SK-N-SH (cell line): Measurements from ENCODE around the gene DPF3. TPM values are rescaled to one million over a fixed set of nuclear protein-coding genes. Genes with fewer than 3 reads are reported as not detected.

Source experiments
- CTCF ChIA-PET: fragments of 300-600, 350-600 bp; formaldehyde crosslinking; extraction: SDS; loops from one replicate; lab custom pipeline; 2021; lab: Yijun Ruan, JAX
- POLR2A ChIA-PET: fragments of 350-600 bp; sonication (Branson Sonifier 250); formaldehyde crosslinking; extraction: SDS; loops from one replicate; lab custom pipeline; 2020; ENCODE audit warnings: antibody characterized with exemption, inconsistent platforms; lab: Yijun Ruan, JAX
- DNase-seq: peaks from one replicate; pipeline ENCODE4 v3.0.0; 2012
- H2AFZ ChIP-seq: fragments of 200-600 bp; sonication (generic); 2 replicates; pipeline ENCODE4 v1.8.1; 2016; ENCODE audit warnings: antibody characterized with exemption, mild to moderate bottlenecking, low read depth
- H3F3A ChIP-seq: fragments of 200-600 bp; sonication (generic); replicated peaks from 2 replicates; pipeline ENCODE3; 2016; ENCODE audit warnings: antibody characterized with exemption, mild to moderate bottlenecking; ENCODE audit not compliant: insufficient read depth
- H3K27ac ChIP-seq, 2 experiments: fragments of 200-500 bp in 1 of 2; fragments of 200-600 bp in 1 of 2; sonication (Bioruptor generic) in 1 of 2; sonication (generic), shearing (Covaris generic) in 1 of 2; 2 replicates each; pipeline versions ENCODE4 v1.5.1 to v1.6.1; 2014 to 2016; ENCODE audit warnings: low read depth in 2 of 2, inconsistent platforms in 1 of 2, low read length in 1 of 2, mild to moderate bottlenecking in 1 of 2, mixed read lengths in 1 of 2
- H3K27me3 ChIP-seq: fragments of 200-600 bp; sonication (generic), shearing (Covaris generic); 2 replicates; pipeline ENCODE4 v1.6.1; 2016; ENCODE audit warnings: mixed run types; ENCODE audit not compliant: insufficient read depth
- H3K36me3 ChIP-seq, 2 experiments: fragments of 200-500 bp in 1 of 2; fragments of 200-600 bp in 1 of 2; sonication (Bioruptor generic) in 1 of 2; sonication (generic) in 1 of 2; replicated peaks in 1 of 2; 2 replicates each; pipeline versions ENCODE3 to v1.5.1; 2014 to 2016; ENCODE audit warnings: low read length in 1 of 2, mild to moderate bottlenecking in 1 of 2; ENCODE audit not compliant: insufficient read depth in 2 of 2, control insufficient read depth in 1 of 2
- H3K4me1 ChIP-seq, 2 experiments: fragments of 200-500 bp in 1 of 2; fragments of 200-600 bp in 1 of 2; sonication (Bioruptor generic) in 1 of 2; sonication (generic), shearing (Covaris generic) in 1 of 2; 2 replicates each; pipeline versions ENCODE4 v1.5.1 to v1.6.1; 2014 to 2016; ENCODE audit warnings: low read depth in 1 of 2, low read length in 1 of 2, mixed run types in 1 of 2; ENCODE audit not compliant: insufficient read depth in 2 of 2, control insufficient read depth in 1 of 2
- H3K4me2 ChIP-seq: fragments of 200-600 bp; sonication (generic), shearing (Covaris generic); 2 replicates; pipeline ENCODE4 v1.6.1; 2017; ENCODE audit warnings: mixed run types
- H3K4me3 ChIP-seq, 2 experiments: fragments of 200-500 bp in 1 of 2; fragments of 200-600 bp in 1 of 2; sonication (Bioruptor generic) in 1 of 2; sonication (generic), shearing (Covaris generic) in 1 of 2; 2 replicates each; pipeline versions ENCODE4 v1.5.1 to v1.8.1; 2014 to 2016; ENCODE audit warnings: low read depth in 2 of 2, inconsistent platforms in 1 of 2, low read length in 1 of 2, mild to moderate bottlenecking in 1 of 2, mixed read lengths in 1 of 2, moderate library complexity in 1 of 2
- H3K79me2 ChIP-seq: fragments of 200-600 bp; sonication (generic); 2 replicates; pipeline ENCODE4 v1.8.1; 2017; ENCODE audit warnings: mild to moderate bottlenecking; ENCODE audit not compliant: insufficient read depth
- H3K9ac ChIP-seq: fragments of 200-600 bp; sonication (generic); 2 replicates; pipeline ENCODE4 v1.6.1; 2017; ENCODE audit warnings: mixed run types
- H3K9me2 ChIP-seq: fragments of 200-600 bp; sonication (generic); 2 replicates; pipeline ENCODE4 v1.6.1; 2017; ENCODE audit warnings: mixed run types
- H3K9me3 ChIP-seq: fragments of 200-600 bp; sonication (generic); 2 replicates; pipeline ENCODE4 v1.6.1; 2017; ENCODE audit warnings: mixed run types, mild to moderate bottlenecking, moderate library complexity
- H4K20me1 ChIP-seq: fragments of 200-600 bp; sonication (generic); 2 replicates; pipeline ENCODE4 v1.6.1; 2017; ENCODE audit warnings: mild to moderate bottlenecking, mixed run types; ENCODE audit not compliant: insufficient read depth
- CHD2 ChIP-seq: fragments of 150-350 bp; IDR thresholded peaks from 2 replicates; pipeline ENCODE4 v1.6.1; 2018; ENCODE audit warnings: low read length; ENCODE audit not compliant: partially characterized antibody
- EP300 ChIP-seq, 2 experiments: IDR thresholded peaks; 2 replicates each; pipeline versions ENCODE4 v1.4.0 to v1.6.1; 2012; ENCODE audit warnings: borderline replicate concordance in 1 of 2, low read depth in 1 of 2, low read length in 1 of 2
- EZH2phosphoT487 ChIP-seq: fragments of 200-600 bp; sonication (generic); IDR thresholded peaks from 2 replicates; pipeline ENCODE4 v1.6.1; 2017; ENCODE audit warnings: low read depth, mixed run types, mild to moderate bottlenecking, antibody characterized with exemption, moderate library complexity, borderline replicate concordance
- FOXJ3 ChIP-seq: sonication (generic); formaldehyde crosslinking; IDR thresholded peaks from 2 replicates; pipeline ENCODE4 v1.5.1; 2020; ENCODE audit warnings: mild to moderate bottlenecking, missing genetic modification reagents
- FOXM1 ChIP-seq: IDR thresholded peaks from 2 replicates; pipeline ENCODE4 v1.4.0; 2012; ENCODE audit warnings: low read depth, mild to moderate bottlenecking
- GATA2 ChIP-seq: sonication (generic); formaldehyde crosslinking; IDR thresholded peaks from 2 replicates; pipeline ENCODE4 v1.5.0; 2020; ENCODE audit warnings: mild to moderate bottlenecking, missing genetic modification reagents
- JUND ChIP-seq: IDR thresholded peaks from 2 replicates; pipeline ENCODE4 v1.4.0; 2012
- MEF2A ChIP-seq: IDR thresholded peaks from 2 replicates; pipeline ENCODE4 v1.4.0; 2012; ENCODE audit warnings: low read depth, borderline replicate concordance
- NRF1 ChIP-seq: IDR thresholded peaks from 2 replicates; pipeline ENCODE4 v1.6.1; 2012; ENCODE audit warnings: low read depth, mild to moderate bottlenecking, low read length
- POLR2AphosphoS5 ChIP-seq: IDR thresholded peaks from 2 replicates; pipeline ENCODE4 v1.6.1; 2012; ENCODE audit warnings: low read depth, low read length
- RCOR1 ChIP-seq: fragments of 150-350 bp; IDR thresholded peaks from 2 replicates; pipeline ENCODE4 v1.6.1; 2017; ENCODE audit warnings: antibody characterized with exemption, low read length
- RFX5 ChIP-seq: IDR thresholded peaks from 2 replicates; pipeline ENCODE4 v1.6.1; 2012; ENCODE audit warnings: mild to moderate bottlenecking, improper control_type of control experiment, low read length
- SMC3 ChIP-seq: IDR thresholded peaks from 2 replicates; pipeline ENCODE4 v1.6.1; 2012; ENCODE audit warnings: low read depth, low read length, improper control_type of control experiment
- TAF1 ChIP-seq: IDR thresholded peaks from 2 replicates; pipeline ENCODE4 v1.6.1; 2012; ENCODE audit warnings: low read depth, mild to moderate bottlenecking, low read length, moderate library complexity, borderline replicate concordance
- YY1 ChIP-seq: IDR thresholded peaks from 2 replicates; pipeline ENCODE4 v1.4.0; 2012; ENCODE audit warnings: low read depth, mild to moderate bottlenecking
- WGBS: methylation state at CpG from one replicate; pipeline ENCODE4 v1.1.6; 2017; ENCODE audit warnings: low lambda C conversion rate; 5-methylcytosine and 5-hydroxymethylcytosine counted together
- polyA plus RNA-seq, 3 experiments: library from polyadenylated mRNA; depleted of rRNA; stranded (reverse); fragments of >200 nt; gene quantifications; 2 replicates each; pipeline ENCODE4 v1.2.3, GENCODE V29; 2012
- TF ChIP-seq, protein P1 (sequence below): IDR thresholded peaks from 2 replicates; pipeline ENCODE4; 2012
- TF ChIP-seq, protein P2 (sequence below): IDR thresholded peaks from 2 replicates; pipeline ENCODE4 v1.4.0; 2012; ENCODE audit warnings: low read depth
- TF ChIP-seq, protein P3 (sequence below): IDR thresholded peaks from 2 replicates; pipeline ENCODE4 v1.6.1; 2012; ENCODE audit warnings: mild to moderate bottlenecking, low read depth, low read length, moderate library complexity
- TF ChIP-seq, protein P4 (sequence below): IDR thresholded peaks from 2 replicates; pipeline ENCODE4 v1.4.0; 2012; ENCODE audit warnings: low read depth, borderline replicate concordance

DPF3 gene
- polyA plus RNA-seq, 1 of the 3 experiments (the other 2 are of a cell fraction), result 2.8 TPM

DNA sequence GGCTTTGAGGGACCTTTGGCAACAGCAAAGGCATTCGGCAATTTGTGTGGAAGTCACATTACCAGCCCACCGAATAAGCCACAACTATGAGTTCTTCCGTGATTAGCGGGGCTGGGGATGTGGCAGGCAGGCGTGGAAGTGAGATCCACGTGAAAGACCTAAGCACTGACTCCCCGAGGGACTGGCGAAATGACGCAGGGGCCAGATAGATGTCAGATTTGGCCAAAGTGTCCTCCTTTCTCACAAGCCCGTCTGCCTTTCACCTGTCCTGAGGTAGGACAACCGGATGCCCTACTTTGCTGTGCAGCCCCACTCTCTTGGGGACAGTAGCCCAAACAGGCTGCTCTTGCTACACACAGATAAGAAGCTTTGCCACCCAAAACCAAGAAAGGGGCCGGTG is 54.5 kb downstream of the DPF3 start (continued):
- TF ChIP-seq, protein P1, sequence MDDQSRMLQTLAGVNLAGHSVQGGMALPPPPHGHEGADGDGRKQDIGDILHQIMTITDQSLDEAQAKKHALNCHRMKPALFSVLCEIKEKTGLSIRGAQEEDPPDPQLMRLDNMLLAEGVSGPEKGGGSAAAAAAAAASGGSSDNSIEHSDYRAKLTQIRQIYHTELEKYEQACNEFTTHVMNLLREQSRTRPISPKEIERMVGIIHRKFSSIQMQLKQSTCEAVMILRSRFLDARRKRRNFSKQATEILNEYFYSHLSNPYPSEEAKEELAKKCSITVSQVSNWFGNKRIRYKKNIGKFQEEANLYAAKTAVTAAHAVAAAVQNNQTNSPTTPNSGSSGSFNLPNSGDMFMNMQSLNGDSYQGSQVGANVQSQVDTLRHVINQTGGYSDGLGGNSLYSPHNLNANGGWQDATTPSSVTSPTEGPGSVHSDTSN, result no peak
- TF ChIP-seq CHD2 (no peak), FOXM1 (no peak), GATA2 (CRISPR knock-in tag) (no peak), SMC3 (no peak), FOXJ3 (CRISPR knock-in tag) (no peak)

DNA sequence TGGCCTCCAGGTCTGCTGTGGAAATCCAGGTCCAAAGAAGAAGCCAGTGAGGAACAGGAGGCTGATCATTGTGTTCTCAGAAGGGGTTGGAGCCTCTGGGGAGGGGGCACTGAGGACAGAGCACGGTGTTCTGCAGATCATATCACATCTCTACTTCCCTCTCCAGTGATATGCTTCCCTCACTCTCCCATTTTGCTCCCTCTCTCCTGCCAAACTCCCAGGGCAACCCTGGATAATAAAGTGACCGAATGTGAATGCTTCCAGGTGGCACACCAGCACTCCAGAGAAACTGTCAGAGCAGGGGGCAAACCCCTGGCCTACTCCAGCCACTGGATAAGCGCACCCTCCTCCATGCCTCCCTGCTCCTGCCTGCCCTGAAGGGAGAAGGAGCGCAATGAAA is 57.8 kb downstream of the DPF3 start:
- POLR2A ChIA-PET, result no interaction called here
- no peak for TF ChIP-seq EP300 (IDR thresholded peaks at IDR 0.05; ENCODE audit: borderline replicate concordance in 1 of 2, low read depth in 1 of 2, low read length in 1 of 2)
- no peak for TF ChIP-seq RFX5
- TF ChIP-seq GATA2 (CRISPR knock-in tag), result no peak
- TF ChIP-seq FOXM1, result no peak

DNA sequence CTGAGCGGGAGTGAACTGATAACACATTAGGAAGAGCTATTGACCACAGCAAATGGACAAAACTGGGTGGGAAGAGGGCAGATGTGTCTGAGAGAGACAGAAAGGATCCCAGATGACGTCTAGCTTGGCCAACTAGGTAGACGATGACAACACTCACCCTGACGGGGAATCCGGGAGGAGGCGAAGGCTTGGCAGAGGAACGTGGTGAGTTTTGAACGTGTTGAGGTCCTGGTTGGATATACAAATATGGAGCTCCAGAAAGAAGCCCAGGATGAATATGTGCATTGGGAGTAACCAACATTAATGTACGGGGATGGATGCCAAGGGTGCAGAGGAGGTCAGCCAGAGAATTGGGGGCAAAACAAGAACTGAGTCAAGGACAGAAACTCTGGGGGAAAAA is 60.7 kb downstream of the DPF3 start:
- WGBS, result 59% methylated on average over 9 of the region's 9 CpGs
- Histone ChIP-seq H3K9me3 (no peaks in the 10 kb centered on the region), H3F3A (no peaks in the 10 kb centered on the region), H3K27me3 (no peaks in the 10 kb centered on the region), H2AFZ (no peak overlapping the region), H3K4me2 (no peak overlapping the region), H3K4me1 (no peaks in the 10 kb centered on the region; a peak in 1 of 4 replicates), H3K79me2 (no peaks in the 10 kb centered on the region), H3K4me3 (no peak overlapping the region), H4K20me1 (no peaks in the 10 kb centered on the region), H3K9ac (no peak overlapping the region), H3K36me3 (no peaks in the 10 kb centered on the region), H3K27ac (no peak overlapping the region), H3K9me2 (no peaks in the 10 kb centered on the region)
- ChIA-PET CTCF (no interaction called here), POLR2A (no interaction called here)
- DNase-seq, result no peak
- TF ChIP-seq, protein P2, sequence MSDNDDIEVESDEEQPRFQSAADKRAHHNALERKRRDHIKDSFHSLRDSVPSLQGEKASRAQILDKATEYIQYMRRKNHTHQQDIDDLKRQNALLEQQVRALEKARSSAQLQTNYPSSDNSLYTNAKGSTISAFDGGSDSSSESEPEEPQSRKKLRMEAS, result no peak
- no peak for TF ChIP-seq TAF1
- TF ChIP-seq, protein P3, sequence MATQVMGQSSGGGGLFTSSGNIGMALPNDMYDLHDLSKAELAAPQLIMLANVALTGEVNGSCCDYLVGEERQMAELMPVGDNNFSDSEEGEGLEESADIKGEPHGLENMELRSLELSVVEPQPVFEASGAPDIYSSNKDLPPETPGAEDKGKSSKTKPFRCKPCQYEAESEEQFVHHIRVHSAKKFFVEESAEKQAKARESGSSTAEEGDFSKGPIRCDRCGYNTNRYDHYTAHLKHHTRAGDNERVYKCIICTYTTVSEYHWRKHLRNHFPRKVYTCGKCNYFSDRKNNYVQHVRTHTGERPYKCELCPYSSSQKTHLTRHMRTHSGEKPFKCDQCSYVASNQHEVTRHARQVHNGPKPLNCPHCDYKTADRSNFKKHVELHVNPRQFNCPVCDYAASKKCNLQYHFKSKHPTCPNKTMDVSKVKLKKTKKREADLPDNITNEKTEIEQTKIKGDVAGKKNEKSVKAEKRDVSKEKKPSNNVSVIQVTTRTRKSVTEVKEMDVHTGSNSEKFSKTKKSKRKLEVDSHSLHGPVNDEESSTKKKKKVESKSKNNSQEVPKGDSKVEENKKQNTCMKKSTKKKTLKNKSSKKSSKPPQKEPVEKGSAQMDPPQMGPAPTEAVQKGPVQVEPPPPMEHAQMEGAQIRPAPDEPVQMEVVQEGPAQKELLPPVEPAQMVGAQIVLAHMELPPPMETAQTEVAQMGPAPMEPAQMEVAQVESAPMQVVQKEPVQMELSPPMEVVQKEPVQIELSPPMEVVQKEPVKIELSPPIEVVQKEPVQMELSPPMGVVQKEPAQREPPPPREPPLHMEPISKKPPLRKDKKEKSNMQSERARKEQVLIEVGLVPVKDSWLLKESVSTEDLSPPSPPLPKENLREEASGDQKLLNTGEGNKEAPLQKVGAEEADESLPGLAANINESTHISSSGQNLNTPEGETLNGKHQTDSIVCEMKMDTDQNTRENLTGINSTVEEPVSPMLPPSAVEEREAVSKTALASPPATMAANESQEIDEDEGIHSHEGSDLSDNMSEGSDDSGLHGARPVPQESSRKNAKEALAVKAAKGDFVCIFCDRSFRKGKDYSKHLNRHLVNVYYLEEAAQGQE, result no peak
- no peak for TF ChIP-seq YY1
- TF ChIP-seq JUND, result no peak
- TF ChIP-seq RCOR1, result no peak
- no peak for TF ChIP-seq FOXM1
- TF ChIP-seq NRF1, result no peak
- TF ChIP-seq, protein P4, sequence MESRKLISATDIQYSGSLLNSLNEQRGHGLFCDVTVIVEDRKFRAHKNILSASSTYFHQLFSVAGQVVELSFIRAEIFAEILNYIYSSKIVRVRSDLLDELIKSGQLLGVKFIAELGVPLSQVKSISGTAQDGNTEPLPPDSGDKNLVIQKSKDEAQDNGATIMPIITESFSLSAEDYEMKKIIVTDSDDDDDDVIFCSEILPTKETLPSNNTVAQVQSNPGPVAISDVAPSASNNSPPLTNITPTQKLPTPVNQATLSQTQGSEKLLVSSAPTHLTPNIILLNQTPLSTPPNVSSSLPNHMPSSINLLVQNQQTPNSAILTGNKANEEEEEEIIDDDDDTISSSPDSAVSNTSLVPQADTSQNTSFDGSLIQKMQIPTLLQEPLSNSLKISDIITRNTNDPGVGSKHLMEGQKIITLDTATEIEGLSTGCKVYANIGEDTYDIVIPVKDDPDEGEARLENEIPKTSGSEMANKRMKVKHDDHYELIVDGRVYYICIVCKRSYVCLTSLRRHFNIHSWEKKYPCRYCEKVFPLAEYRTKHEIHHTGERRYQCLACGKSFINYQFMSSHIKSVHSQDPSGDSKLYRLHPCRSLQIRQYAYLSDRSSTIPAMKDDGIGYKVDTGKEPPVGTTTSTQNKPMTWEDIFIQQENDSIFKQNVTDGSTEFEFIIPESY, result no peak
- TF ChIP-seq POLR2AphosphoS5, result no peak
- no peak for TF ChIP-seq SMC3
- TF ChIP-seq MEF2A, result no peak
- no peak for TF ChIP-seq EZH2phosphoT487

More for the DNA sequence above, 57.8 kb downstream of the DPF3 start:
- H3K27me3 ChIP-seq, result no peaks in the 10 kb centered on the region
- H2AFZ ChIP-seq, result no peak overlapping the region
- no peaks in the 10 kb centered on the region; a peak in 1 of 4 replicates for H3K4me1 ChIP-seq
- H3K9ac ChIP-seq, result no peak overlapping the region
- no peak overlapping the region for H3K27ac ChIP-seq
- no peaks in the 10 kb centered on the region for H3F3A ChIP-seq
- WGBS, result 58% methylated on average over 3 of the region's 4 CpGs
- no peaks in the 10 kb centered on the region for H3K36me3 ChIP-seq
- no peak for DNase-seq
- no peaks in the 10 kb centered on the region for H3K9me2 ChIP-seq
- H4K20me1 ChIP-seq, result no peaks in the 10 kb centered on the region
- H3K9me3 ChIP-seq, result no peaks in the 10 kb centered on the region
- H3K4me3 ChIP-seq, result no peak overlapping the region
- H3K79me2 ChIP-seq, result no peaks in the 10 kb centered on the region
- no peak overlapping the region for H3K4me2 ChIP-seq
- CTCF ChIA-PET, result no interaction called here
